K562 (cell line): Measurements from ENCODE around the gene GNAI3. TPM values are rescaled to one million over a fixed set of nuclear protein-coding genes. Genes with fewer than 3 reads are reported as not detected.

Experiments
- MAFG ChIP-seq: fragments of 450-650 bp; conservative IDR thresholded peaks from 2 replicates; pipeline ENCODE4 v1.6.1; 2016; ENCODE audit warnings: missing genetic modification characterization, missing compliant biosample characterization
- MCM5 ChIP-seq: fragments of 450-650 bp; IDR thresholded peaks from 2 replicates; pipeline ENCODE4 v1.6.1; 2016; ENCODE audit warnings: low read depth
- polyA plus RNA-seq, 8 experiments: library from polyadenylated mRNA; depleted of rRNA in 4 of 8; stranded (reverse) in 5 of 8; unstranded in 3 of 8; fragments of >200 nt; fragmentation: Nextera tagmentation in 2 of 8; fragmentation: Illumina TruSeq in 1 of 8; extraction: Ambion mirVana in 2 of 8; extraction: Trizol in 1 of 8; gene quantifications; 2 replicates each; pipeline versions ENCODE4 v1.2.1 to v1.2.3, GENCODE V29; 2011 to 2014; ENCODE audit warnings: inconsistent platforms in 1 of 8, missing spikeins in 1 of 8
- total RNA-seq, 7 experiments: library from RNA; depleted of rRNA in 6 of 7; stranded (reverse); fragments of >200 nt in 6 of 7; fragmentation: Illumina TruSeq in 2 of 7; extraction: Trizol in 2 of 7; gene quantifications; 2 replicates each; pipeline versions ENCODE4 v1.2.1 to v1.2.3, GENCODE V29; 2011 to 2021; ENCODE audit warnings: low replicate concordance in 1 of 7
- TF ChIP-seq, protein P1 (sequence below), 2 experiments: fragments of 450-650 bp; formaldehyde crosslinking in 1 of 2; IDR thresholded peaks; 2 replicates each; pipeline versions ENCODE4 v1.4.0 to v1.6.1; 2014 to 2020; ENCODE audit warnings: mild to moderate bottlenecking in 2 of 2, borderline replicate concordance in 1 of 2, low read depth in 1 of 2

Gene GNAI3
- total and polyA plus RNA-seq, 9 of the 15 experiments (the other 6 are each of a cell fraction or from before 2014, with no cell fraction given) = 6.3 to 13.2 (median 8.9) TPM

DNA sequence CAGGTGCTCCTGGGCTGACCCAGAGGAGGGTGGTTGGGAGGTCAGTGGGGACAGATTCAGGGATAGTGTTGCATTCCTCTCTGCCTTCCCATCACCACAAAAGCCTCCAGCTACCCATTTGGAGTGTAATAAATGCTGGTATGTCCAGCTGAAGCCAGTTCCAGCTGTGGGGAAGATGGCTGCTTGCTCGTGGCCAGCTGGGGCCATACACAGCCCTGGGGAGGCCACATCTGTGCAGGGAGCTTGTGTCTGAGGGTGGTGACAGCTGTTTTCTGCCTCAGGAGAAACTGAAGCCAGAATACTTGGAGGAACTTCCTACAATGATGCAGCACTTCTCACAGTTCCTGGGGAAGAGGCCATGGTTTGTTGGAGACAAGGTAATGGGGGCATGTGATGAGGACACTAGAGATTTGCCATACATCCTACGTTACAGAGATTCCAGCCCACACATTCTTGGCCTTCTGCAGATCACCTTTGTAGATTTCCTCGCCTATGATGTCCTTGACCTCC is 110.2 kb downstream of the GNAI3 start (continued):
- TF ChIP-seq, protein P1, sequence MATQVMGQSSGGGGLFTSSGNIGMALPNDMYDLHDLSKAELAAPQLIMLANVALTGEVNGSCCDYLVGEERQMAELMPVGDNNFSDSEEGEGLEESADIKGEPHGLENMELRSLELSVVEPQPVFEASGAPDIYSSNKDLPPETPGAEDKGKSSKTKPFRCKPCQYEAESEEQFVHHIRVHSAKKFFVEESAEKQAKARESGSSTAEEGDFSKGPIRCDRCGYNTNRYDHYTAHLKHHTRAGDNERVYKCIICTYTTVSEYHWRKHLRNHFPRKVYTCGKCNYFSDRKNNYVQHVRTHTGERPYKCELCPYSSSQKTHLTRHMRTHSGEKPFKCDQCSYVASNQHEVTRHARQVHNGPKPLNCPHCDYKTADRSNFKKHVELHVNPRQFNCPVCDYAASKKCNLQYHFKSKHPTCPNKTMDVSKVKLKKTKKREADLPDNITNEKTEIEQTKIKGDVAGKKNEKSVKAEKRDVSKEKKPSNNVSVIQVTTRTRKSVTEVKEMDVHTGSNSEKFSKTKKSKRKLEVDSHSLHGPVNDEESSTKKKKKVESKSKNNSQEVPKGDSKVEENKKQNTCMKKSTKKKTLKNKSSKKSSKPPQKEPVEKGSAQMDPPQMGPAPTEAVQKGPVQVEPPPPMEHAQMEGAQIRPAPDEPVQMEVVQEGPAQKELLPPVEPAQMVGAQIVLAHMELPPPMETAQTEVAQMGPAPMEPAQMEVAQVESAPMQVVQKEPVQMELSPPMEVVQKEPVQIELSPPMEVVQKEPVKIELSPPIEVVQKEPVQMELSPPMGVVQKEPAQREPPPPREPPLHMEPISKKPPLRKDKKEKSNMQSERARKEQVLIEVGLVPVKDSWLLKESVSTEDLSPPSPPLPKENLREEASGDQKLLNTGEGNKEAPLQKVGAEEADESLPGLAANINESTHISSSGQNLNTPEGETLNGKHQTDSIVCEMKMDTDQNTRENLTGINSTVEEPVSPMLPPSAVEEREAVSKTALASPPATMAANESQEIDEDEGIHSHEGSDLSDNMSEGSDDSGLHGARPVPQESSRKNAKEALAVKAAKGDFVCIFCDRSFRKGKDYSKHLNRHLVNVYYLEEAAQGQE (IDR thresholded peaks at IDR 0.05; ENCODE audit: borderline replicate concordance) = peak; percentile 29
- TF ChIP-seq, protein P1 (CRISPR knock-in tag; IDR thresholded peaks at IDR 0.05; ENCODE audit: low read depth) = no peak
- no peak for TF ChIP-seq MCM5
- TF ChIP-seq MAFG = peak; percentile 57
